K562 (cell line): ENCODE measurements around the gene VGF. TPM values are rescaled to one million over a fixed set of nuclear protein-coding genes. Genes with fewer than 3 reads are reported as not detected.
A peak's percentile ranks its signal among the peaks of the same experiment; 100 is the strongest.

ENCODE experiments used
- ATAC-seq: fragments of 200-7000 bp; cut with Tn5 transposase; 3 replicates; pipeline ENCODE4 v1.9.1; 2020; ENCODE audit warnings: moderate library complexity
- BruUV-seq: library from RNA; stranded (reverse); fragments of 400-500 nt; replicated peaks from 2 replicates; lab custom pipeline; 2021; lab: Mats Ljungman, UMichigan
- CTCF ChIA-PET: fragments of 300-600 bp; formaldehyde crosslinking; extraction: SDS; loops from one replicate; lab custom pipeline; 2021; ENCODE audit warnings: low intra/inter-chr PET ratio; lab: Yijun Ruan, JAX
- POLR2A ChIA-PET: fragments of 300-600, 350-650 bp; sonication (Branson Sonifier 250); formaldehyde crosslinking; extraction: SDS; loops from one replicate; lab custom pipeline; 2021; ENCODE audit warnings: antibody characterized with exemption, inconsistent platforms; lab: Yijun Ruan, JAX
- DNase-seq, 4 experiments: peaks; one replicate each; pipeline versions ENCODE4 v3.0.0 to v3.0.0-alpha.2; 2011 to 2018; ENCODE audit warnings: low spot score in 3 of 4, mixed read lengths in 3 of 4; ENCODE audit errors: extremely low read depth in 1 of 4
- FAIRE-seq: peaks from 2 replicates; lab custom pipeline; 2011; peaks lifted over from hg19 to GRCh38; lab: Jason Lieb, UNC
- H2AFZ ChIP-seq: 2 replicates; pipeline ENCODE4 v1.6.0; 2011; ENCODE audit warnings: low read depth, low read length, control low read depth, inconsistent platforms
- H3K27ac ChIP-seq: fragments of 200-600 bp; 3 replicates; pipeline ENCODE4 v1.8.0; 2011; ENCODE audit warnings: low read depth, mild to moderate bottlenecking, control low read depth, inconsistent platforms, low read length, moderate library complexity, mixed read lengths; ENCODE audit errors: extremely low read depth
- H3K27me3 ChIP-seq, 2 experiments: fragments of 300-600 bp in 1 of 2; 2 replicates in 1 of 2; 3 replicates in 1 of 2; pipeline versions ENCODE4 v1.6.0 to v1.8.0; 2011; ENCODE audit warnings: inconsistent platforms in 2 of 2, low read length in 2 of 2, mild to moderate bottlenecking in 1 of 2, mixed read lengths in 1 of 2, moderate library complexity in 1 of 2; ENCODE audit not compliant: control insufficient read depth in 2 of 2, insufficient read depth in 2 of 2
- H3K36me3 ChIP-seq: fragments of 300-600 bp; 3 replicates; pipeline ENCODE4 v1.8.0; 2011; ENCODE audit warnings: mild to moderate bottlenecking, low read length, inconsistent platforms; ENCODE audit not compliant: control insufficient read depth, insufficient read depth
- H3K4me1 ChIP-seq, 2 experiments: fragments of 200-600 bp in 1 of 2; replicated peaks in 1 of 2; 2 replicates in 1 of 2; 3 replicates in 1 of 2; pipeline versions ENCODE4 v1.5.1 to v1.8.0; 2011; ENCODE audit warnings: inconsistent platforms in 2 of 2, low read length in 2 of 2, mild to moderate bottlenecking in 1 of 2, mixed read lengths in 1 of 2, moderate library complexity in 1 of 2; ENCODE audit not compliant: control insufficient read depth in 2 of 2, insufficient read depth in 2 of 2
- H3K4me2 ChIP-seq: 2 replicates; pipeline ENCODE4 v1.6.1; 2011; ENCODE audit warnings: low read length, control low read depth, inconsistent platforms, mixed read lengths; ENCODE audit not compliant: insufficient read depth
- H3K4me3 ChIP-seq: fragments of 200-600 bp; sonication (generic), shearing (Covaris generic); 2 replicates; pipeline ENCODE4 v1.5.1; 2016; ENCODE audit warnings: control low read depth, inconsistent platforms
- H3K79me2 ChIP-seq: fragments of 200-600 bp; 3 replicates; pipeline ENCODE4 v1.8.0; 2011; ENCODE audit warnings: low read length, inconsistent platforms; ENCODE audit not compliant: control insufficient read depth, insufficient read depth
- H3K9ac ChIP-seq, 2 experiments: 2 replicates each; pipeline versions ENCODE4 v1.6.0 to v1.6.1; 2011; ENCODE audit warnings: low read depth in 2 of 2, low read length in 2 of 2, control low read depth in 1 of 2, inconsistent platforms in 1 of 2, mild to moderate bottlenecking in 1 of 2, mixed read lengths in 1 of 2; ENCODE audit not compliant: insufficient read depth in 1 of 2
- H3K9me1 ChIP-seq: one replicate; pipeline ENCODE4 v1.6.0; 2011; ENCODE audit warnings: inconsistent platforms, mild to moderate bottlenecking, low read length, moderate library complexity; ENCODE audit not compliant: control insufficient read depth, insufficient read depth
- H3K9me3 ChIP-seq: replicated peaks from 2 replicates; pipeline ENCODE4 v1.5.1; 2011; ENCODE audit warnings: low read depth, low read length, inconsistent platforms; ENCODE audit not compliant: control insufficient read depth, insufficient read depth
- H4K20me1 ChIP-seq: replicated peaks from 2 replicates; pipeline ENCODE4 v1.6.1; 2011; ENCODE audit warnings: low read length, inconsistent platforms, mixed read lengths; ENCODE audit not compliant: control insufficient read depth, insufficient read depth
- ASH1L ChIP-seq: fragments of 450-650 bp; IDR thresholded peaks from 2 replicates; pipeline ENCODE4 v1.6.1; 2018; ENCODE audit warnings: borderline replicate concordance, mild to moderate bottlenecking, low read depth; ENCODE audit not compliant: partially characterized antibody
- BRD9 ChIP-seq: fragments of 450-650 bp; IDR thresholded peaks from 2 replicates; pipeline ENCODE4 v1.6.1; 2018; ENCODE audit warnings: low read depth; ENCODE audit not compliant: partially characterized antibody
- CCAR2 ChIP-seq: fragments of 200-400 bp; formaldehyde crosslinking; IDR thresholded peaks from 2 replicates; pipeline ENCODE4 v1.6.1; 2017; ENCODE audit warnings: mild to moderate bottlenecking, low read depth, low read length
- MIER1 ChIP-seq: fragments of 450-650 bp; IDR thresholded peaks from 2 replicates; pipeline ENCODE4 v1.6.1; 2016; ENCODE audit warnings: antibody characterized with exemption, mild to moderate bottlenecking, low read depth
- NFYB ChIP-seq: IDR thresholded peaks from 2 replicates; pipeline ENCODE4 v1.6.1; 2011; ENCODE audit warnings: mild to moderate bottlenecking, moderate library complexity; ENCODE audit not compliant: insufficient read length; ENCODE audit errors: extremely low read depth
- NR2C1 ChIP-seq, 2 experiments: fragments of 450-650 bp; IDR thresholded peaks; 2 replicates each; pipeline ENCODE4 v1.6.1; 2017; ENCODE audit warnings: mild to moderate bottlenecking in 2 of 2, antibody characterized with exemption in 1 of 2, inconsistent platforms in 1 of 2, missing compliant biosample characterization in 1 of 2, missing genetic modification characterization in 1 of 2
- POLR3A ChIP-seq: IDR thresholded peaks from 2 replicates; pipeline ENCODE4 v1.6.1; 2011; ENCODE audit warnings: borderline replicate concordance, mild to moderate bottlenecking, moderate library complexity; ENCODE audit not compliant: insufficient read length, insufficient read depth; ENCODE audit errors: extremely low read depth
- RHOXF2B ChIP-seq: fragments of 250-450 bp; sonication (Bioruptor Pico); conservative IDR thresholded peaks from 2 replicates; pipeline ENCODE4 v1.5.1; 2021
- STAT5A ChIP-seq: IDR thresholded peaks from 2 replicates; pipeline ENCODE4 v1.6.1; 2012; ENCODE audit warnings: low read length, inconsistent platforms, borderline replicate concordance
- ZNF696 ChIP-seq: fragments of 250-450 bp; sonication (Bioruptor Pico); conservative IDR thresholded peaks from 2 replicates; pipeline ENCODE4 v1.4.0; 2020; ENCODE audit warnings: mild to moderate bottlenecking, moderate library complexity
- ZNF699 ChIP-seq: fragments of 250-450 bp; sonication (Bioruptor Pico); IDR thresholded peaks from 2 replicates; pipeline ENCODE4 v1.8.0; 2021; ENCODE audit warnings: mild to moderate bottlenecking, moderate library complexity; ENCODE audit not compliant: insufficient replicate concordance
- WGBS: fragments of 100-300 bp; shearing (Covaris generic); methylation state at CpG from one replicate; pipeline ENCODE4 v1.1.6; 2016; ENCODE audit warnings: low coverage, mixed read lengths; ENCODE audit not compliant: insufficient coverage; ENCODE audit errors: missing lambda C conversion rate; 5-methylcytosine and 5-hydroxymethylcytosine counted together
- in situ Hi-C: fragments of 300-500 bp; cut with MboI; formaldehyde crosslinking; loops from 4 replicates; pipeline ENCODE4 v1.15.0; 2018; ENCODE audit warnings: inconsistent platforms, mixed read lengths
- intact Hi-C: fragments of 100-400 bp; cut with micrococcal nuclease; formaldehyde crosslinking; loops from 2 replicates; pipeline ENCODE4 v1.14.2; 2022
- polyA plus RNA-seq, 8 experiments: library from polyadenylated mRNA; depleted of rRNA in 4 of 8; stranded (reverse) in 5 of 8; unstranded in 3 of 8; fragments of >200 nt; fragmentation: Nextera tagmentation in 2 of 8; fragmentation: Illumina TruSeq in 1 of 8; extraction: Ambion mirVana in 2 of 8; extraction: Trizol in 1 of 8; gene quantifications; 2 replicates each; pipeline versions ENCODE4 v1.2.1 to v1.2.3, GENCODE V29; 2011 to 2014; ENCODE audit warnings: inconsistent platforms in 1 of 8, missing spikeins in 1 of 8
- total RNA-seq, 7 experiments: library from RNA; depleted of rRNA in 6 of 7; stranded (reverse); fragments of >200 nt in 6 of 7; fragmentation: Illumina TruSeq in 2 of 7; extraction: Trizol in 2 of 7; gene quantifications; 2 replicates each; pipeline versions ENCODE4 v1.2.1 to v1.2.3, GENCODE V29; 2011 to 2021; ENCODE audit warnings: low replicate concordance in 1 of 7
- TF ChIP-seq, protein P1 (sequence below): fragments of 200-800 bp; sonication (Bioruptor generic); IDR thresholded peaks from 2 replicates; pipeline ENCODE4 v1.6.1; 2017; ENCODE audit warnings: missing genetic modification characterization, missing compliant biosample characterization
- TF ChIP-seq, protein P2 (sequence below), 2 experiments: fragments of 200-800 bp in 1 of 2; sonication (Bioruptor generic) in 1 of 2; sonication (generic) in 1 of 2; formaldehyde crosslinking in 1 of 2; IDR thresholded peaks in 1 of 2; conservative IDR thresholded peaks in 1 of 2; 2 replicates each; pipeline versions ENCODE4 v1.5.0 to v1.6.1; 2016 to 2020; ENCODE audit warnings: missing compliant biosample characterization in 1 of 2, missing genetic modification characterization in 1 of 2, missing genetic modification reagents in 1 of 2
- TF ChIP-seq, protein P3 (sequence below): fragments of 450-650 bp; IDR thresholded peaks from 2 replicates; pipeline ENCODE4 v1.6.1; 2016
- TF ChIP-seq, protein P4 (sequence below): fragments of 450-650 bp; IDR thresholded peaks from one replicate; pipeline ENCODE4 v1.6.1; 2018; ENCODE audit warnings: mild to moderate bottlenecking, moderate library complexity; ENCODE audit not compliant: partially characterized antibody

Gene VGF
- total and polyA plus RNA-seq, 9 of the 15 experiments (the other 6 are each of a cell fraction or from before 2014, with no cell fraction given), result 0.03 to 5.7 (median 0.34) TPM

DNA sequence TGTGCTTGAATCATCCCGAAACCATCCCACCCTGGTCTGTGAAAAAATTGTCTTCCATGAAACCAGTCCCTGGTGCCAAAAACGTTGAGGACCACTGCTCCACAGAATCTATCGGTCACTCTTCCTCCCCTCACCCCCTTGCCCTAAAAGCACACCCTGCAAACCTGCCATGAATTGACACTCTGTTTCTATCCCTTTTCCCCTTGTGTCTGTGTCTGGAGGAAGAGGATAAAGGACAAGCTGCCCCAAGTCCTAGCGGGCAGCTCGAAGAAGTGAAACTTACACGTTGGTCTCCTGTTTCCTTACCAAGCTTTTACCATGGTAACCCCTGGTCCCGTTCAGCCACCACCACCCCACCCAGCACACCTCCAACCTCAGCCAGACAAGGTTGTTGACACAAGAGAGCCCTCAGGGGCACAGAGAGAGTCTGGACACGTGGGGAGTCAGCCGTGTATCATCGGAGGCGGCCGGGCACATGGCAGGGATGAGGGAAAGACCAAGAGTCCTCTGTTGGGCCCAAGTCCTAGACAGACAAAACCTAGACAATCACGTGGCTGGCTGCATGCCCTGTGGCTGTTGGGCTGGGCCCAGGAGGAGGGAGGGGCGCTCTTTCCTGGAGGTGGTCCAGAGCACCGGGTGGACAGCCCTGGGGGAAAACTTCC is 39.2 kb downstream of the VGF start:
- ChIA-PET CTCF (no interaction called here), POLR2A (interaction anchor here (0.6 to 2.7 kb wide), 4 partner anchors 12 to 756 kb away, joined by 3 to 10 read pairs (median 4); no protein-coding TSS in a partner anchor)
- Histone ChIP-seq H4K20me1 (no peaks in the 10 kb centered on the region), H3K9me3 (no peaks in the 10 kb centered on the region), H3K27ac (no peak overlapping the region), H3K9ac (peak overlapping the region; percentile 23 to 37; a peak in 2 of 4 replicates), H3K36me3 (no peaks in the 10 kb centered on the region), H3K4me1 (peaks cover 30 to 42% of the 10 kb centered on the region in 2 experiments), H3K27me3 (no peaks in the 10 kb centered on the region), H2AFZ (peak overlapping the region; percentile 94), H3K4me2 (peak overlapping the region; percentile 79; the same call in 1 of the 2 replicates), H3K4me3 (no peak overlapping the region), H3K9me1 (no peaks in the 10 kb centered on the region), H3K79me2 (no peaks in the 10 kb centered on the region)
- 56% methylated on average over 13 of the region's 15 CpGs for WGBS
- intact Hi-C loops, result no loop called here
- BruUV-seq, result no TSS peak
- FAIRE-seq (no peak), DNase-seq (peak in 1 of 4 experiments; percentile 25), ATAC-seq (peak; percentile 19)
- in situ Hi-C loops, result no loop called here
- no peak for TF ChIP-seq STAT5A
- no peak for TF ChIP-seq CCAR2
- TF ChIP-seq, protein P1, sequence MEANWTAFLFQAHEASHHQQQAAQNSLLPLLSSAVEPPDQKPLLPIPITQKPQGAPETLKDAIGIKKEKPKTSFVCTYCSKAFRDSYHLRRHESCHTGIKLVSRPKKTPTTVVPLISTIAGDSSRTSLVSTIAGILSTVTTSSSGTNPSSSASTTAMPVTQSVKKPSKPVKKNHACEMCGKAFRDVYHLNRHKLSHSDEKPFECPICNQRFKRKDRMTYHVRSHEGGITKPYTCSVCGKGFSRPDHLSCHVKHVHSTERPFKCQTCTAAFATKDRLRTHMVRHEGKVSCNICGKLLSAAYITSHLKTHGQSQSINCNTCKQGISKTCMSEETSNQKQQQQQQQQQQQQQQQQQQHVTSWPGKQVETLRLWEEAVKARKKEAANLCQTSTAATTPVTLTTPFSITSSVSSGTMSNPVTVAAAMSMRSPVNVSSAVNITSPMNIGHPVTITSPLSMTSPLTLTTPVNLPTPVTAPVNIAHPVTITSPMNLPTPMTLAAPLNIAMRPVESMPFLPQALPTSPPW (CRISPR knock-in tag), result no peak
- TF ChIP-seq, protein P2, sequence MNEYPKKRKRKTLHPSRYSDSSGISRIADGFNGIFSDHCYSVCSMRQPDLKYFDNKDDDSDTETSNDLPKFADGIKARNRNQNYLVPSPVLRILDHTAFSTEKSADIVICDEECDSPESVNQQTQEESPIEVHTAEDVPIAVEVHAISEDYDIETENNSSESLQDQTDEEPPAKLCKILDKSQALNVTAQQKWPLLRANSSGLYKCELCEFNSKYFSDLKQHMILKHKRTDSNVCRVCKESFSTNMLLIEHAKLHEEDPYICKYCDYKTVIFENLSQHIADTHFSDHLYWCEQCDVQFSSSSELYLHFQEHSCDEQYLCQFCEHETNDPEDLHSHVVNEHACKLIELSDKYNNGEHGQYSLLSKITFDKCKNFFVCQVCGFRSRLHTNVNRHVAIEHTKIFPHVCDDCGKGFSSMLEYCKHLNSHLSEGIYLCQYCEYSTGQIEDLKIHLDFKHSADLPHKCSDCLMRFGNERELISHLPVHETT (CRISPR knock-in tag; conservative IDR thresholded peaks at IDR 0.05 in 1 of 2, IDR thresholded peaks at IDR 0.05 in 1 of 2), result 0 out of 4 replicates have a peak, but pooled peaks of 1 of the 2 experiments have one; percentile 38
- TF ChIP-seq, protein P3, sequence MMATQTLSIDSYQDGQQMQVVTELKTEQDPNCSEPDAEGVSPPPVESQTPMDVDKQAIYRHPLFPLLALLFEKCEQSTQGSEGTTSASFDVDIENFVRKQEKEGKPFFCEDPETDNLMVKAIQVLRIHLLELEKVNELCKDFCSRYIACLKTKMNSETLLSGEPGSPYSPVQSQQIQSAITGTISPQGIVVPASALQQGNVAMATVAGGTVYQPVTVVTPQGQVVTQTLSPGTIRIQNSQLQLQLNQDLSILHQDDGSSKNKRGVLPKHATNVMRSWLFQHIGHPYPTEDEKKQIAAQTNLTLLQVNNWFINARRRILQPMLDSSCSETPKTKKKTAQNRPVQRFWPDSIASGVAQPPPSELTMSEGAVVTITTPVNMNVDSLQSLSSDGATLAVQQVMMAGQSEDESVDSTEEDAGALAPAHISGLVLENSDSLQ, result no peak
- no peak for TF ChIP-seq ZNF699 (CRISPR knock-in tag)
- TF ChIP-seq NFYB, result no peak
- TF ChIP-seq ASH1L, result no peak
- no peak for TF ChIP-seq RHOXF2B (CRISPR knock-in tag)
- no peak for TF ChIP-seq POLR3A
- TF ChIP-seq, protein P4, sequence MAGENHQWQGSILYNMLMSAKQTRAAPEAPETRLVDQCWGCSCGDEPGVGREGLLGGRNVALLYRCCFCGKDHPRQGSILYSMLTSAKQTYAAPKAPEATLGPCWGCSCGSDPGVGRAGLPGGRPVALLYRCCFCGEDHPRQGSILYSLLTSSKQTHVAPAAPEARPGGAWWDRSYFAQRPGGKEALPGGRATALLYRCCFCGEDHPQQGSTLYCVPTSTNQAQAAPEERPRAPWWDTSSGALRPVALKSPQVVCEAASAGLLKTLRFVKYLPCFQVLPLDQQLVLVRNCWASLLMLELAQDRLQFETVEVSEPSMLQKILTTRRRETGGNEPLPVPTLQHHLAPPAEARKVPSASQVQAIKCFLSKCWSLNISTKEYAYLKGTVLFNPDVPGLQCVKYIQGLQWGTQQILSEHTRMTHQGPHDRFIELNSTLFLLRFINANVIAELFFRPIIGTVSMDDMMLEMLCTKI, result no peak
- TF ChIP-seq MIER1, result no peak
- TF ChIP-seq NR2C1 (IDR thresholded peaks at IDR 0.05), result no peak
- TF ChIP-seq NR2C1 (tag; IDR thresholded peaks at IDR 0.05), result no peak
- TF ChIP-seq ZNF696 (CRISPR knock-in tag), result no peak
- TF ChIP-seq BRD9, result no peak
